ENCODE results near the gene TIMM21. TPM values are rescaled to one million over a fixed set of nuclear protein-coding genes. Genes with fewer than 3 reads are reported as not detected.

Gene TIMM21, protein sequence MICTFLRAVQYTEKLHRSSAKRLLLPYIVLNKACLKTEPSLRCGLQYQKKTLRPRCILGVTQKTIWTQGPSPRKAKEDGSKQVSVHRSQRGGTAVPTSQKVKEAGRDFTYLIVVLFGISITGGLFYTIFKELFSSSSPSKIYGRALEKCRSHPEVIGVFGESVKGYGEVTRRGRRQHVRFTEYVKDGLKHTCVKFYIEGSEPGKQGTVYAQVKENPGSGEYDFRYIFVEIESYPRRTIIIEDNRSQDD
- polyA plus RNA-seq (2011; rRNA removed) (21.2 and 49.4 TPM in 2 replicates), polyA minus RNA-seq (2011; rRNA and poly(A)+ RNA removed) (6.6 and 15.3 TPM in 2 replicates)

DNA sequence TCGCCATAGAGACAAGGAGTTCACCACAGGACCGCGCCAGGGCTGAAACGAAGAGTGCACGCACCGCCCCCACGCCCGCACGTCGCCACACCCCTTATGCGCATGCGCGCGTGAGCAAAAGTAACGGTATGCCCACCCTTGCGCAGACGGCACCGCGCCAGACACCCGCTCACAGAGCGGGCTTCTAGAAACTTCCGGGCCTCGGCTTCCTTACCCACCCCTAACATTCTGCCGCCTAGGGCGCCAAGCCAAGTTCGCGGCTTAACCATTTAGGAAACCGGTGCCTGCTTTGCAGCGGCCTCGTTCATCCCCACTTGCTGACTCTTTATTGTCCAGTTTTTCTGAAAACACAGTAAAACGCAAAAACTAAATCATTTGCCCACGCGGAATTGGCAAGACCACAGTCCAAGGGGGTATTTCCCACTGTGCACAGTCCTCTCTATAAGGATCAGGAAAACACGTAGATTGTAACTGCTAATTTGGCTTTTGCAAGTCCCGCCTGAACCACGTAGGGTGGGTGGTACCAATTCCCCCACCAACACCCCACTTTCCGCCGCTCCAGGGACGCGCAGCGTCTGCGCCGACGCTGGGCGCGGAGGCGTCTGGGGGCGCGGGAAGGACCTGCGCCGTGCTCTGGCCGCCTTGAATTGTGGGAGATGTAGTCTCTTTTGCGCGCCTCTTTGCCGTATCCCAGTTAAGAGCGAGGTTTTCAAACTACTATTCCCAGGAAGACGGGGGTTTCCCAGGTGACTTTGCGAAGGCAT, at the start of gene TIMM21, which contains the start of gene FBXO15:
Gene TIMM21 (plus strand): TSS at position 745 of the 764 bp plus-strand sequence. CDS start 286 bp downstream, outside the sequence.
Gene FBXO15 (minus strand): TSS at position 56 of the 764 bp plus-strand sequence. CDS start 49 bp downstream, at position 7.
- Histone ChIP-seq H3K36me3 (ENCODE audit: control insufficient read depth, insufficient read depth, low read length) (no peaks in the 10 kb centered on the region), H3K27me3 (ENCODE audit: control insufficient read depth, insufficient read depth, low read length) (no peaks in the 10 kb centered on the region), H3K4me3 (ENCODE audit: low read depth, low read length) (peak within 1 kb of the TSS; percentile 85)
- CTCF ChIA-PET: interaction anchor here (0.6 kb wide), 1 partner anchor 291 kb away, joined by 3 read pairs; no protein-coding TSS in a partner anchor
- TF ChIP-seq, protein P1, sequence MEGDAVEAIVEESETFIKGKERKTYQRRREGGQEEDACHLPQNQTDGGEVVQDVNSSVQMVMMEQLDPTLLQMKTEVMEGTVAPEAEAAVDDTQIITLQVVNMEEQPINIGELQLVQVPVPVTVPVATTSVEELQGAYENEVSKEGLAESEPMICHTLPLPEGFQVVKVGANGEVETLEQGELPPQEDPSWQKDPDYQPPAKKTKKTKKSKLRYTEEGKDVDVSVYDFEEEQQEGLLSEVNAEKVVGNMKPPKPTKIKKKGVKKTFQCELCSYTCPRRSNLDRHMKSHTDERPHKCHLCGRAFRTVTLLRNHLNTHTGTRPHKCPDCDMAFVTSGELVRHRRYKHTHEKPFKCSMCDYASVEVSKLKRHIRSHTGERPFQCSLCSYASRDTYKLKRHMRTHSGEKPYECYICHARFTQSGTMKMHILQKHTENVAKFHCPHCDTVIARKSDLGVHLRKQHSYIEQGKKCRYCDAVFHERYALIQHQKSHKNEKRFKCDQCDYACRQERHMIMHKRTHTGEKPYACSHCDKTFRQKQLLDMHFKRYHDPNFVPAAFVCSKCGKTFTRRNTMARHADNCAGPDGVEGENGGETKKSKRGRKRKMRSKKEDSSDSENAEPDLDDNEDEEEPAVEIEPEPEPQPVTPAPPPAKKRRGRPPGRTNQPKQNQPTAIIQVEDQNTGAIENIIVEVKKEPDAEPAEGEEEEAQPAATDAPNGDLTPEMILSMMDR (IDR thresholded peaks at IDR 0.05; ENCODE audit: insufficient read depth, low read depth, low read length): no peak
- POLR2A ChIA-PET: no interaction called here
- DNase-seq (ENCODE audit: low read depth): peak; percentile 90

DNA sequence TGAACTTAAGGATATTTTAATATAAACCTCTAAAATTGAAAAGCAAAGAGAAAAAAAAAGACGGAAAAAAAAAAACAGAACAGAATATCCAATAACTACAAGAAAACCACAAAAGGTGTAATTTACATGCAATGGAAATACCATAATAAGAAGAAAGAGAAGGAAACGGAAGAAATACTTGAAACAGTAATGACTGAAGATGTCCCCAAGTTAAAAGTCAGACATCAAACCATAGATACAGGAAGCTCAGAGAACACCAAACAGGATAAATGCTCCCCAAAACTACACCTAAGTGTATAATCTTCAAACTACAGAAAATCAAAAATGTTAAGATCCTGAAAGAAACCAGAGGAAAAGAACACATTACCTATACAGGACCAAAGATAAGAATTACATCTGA, 39.9 kb upstream of the TIMM21 start:
- Histone ChIP-seq H3K27me3 (ENCODE audit: control insufficient read depth, insufficient read depth, low read length) (no peaks in the 10 kb centered on the region), H3K4me3 (ENCODE audit: low read depth, low read length) (no peak overlapping the region), H3K36me3 (ENCODE audit: control insufficient read depth, insufficient read depth, low read length) (no peaks in the 10 kb centered on the region)
- ChIA-PET CTCF (no interaction called here), POLR2A (no interaction called here)
- DNase-seq (ENCODE audit: low read depth): no peak
- TF ChIP-seq, protein P1 (IDR thresholded peaks at IDR 0.05; ENCODE audit: insufficient read depth, low read depth, low read length): no peak

DNA sequence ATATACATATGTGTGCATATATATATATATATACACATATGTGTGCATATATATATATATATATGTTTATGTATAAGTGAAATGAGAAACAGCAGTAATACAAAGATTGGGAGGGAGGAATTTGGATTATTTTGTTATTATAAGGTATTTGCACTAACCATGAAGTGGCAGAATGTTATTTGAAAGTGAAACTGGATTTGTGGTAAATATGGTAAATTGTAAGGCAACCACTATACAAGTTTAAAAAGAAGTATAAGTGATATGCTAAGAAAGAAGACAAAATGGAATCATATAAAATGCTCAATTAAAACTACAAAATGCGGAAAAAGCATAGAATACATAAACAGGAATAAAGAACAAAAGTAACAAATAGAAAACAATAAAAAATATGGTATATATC, 38.2 kb upstream of the TIMM21 start:
- POLR2A ChIA-PET: no interaction called here
- no peak for DNase-seq (ENCODE audit: low read depth)
- CTCF ChIA-PET: no interaction called here
- Histone ChIP-seq H3K36me3 (ENCODE audit: control insufficient read depth, insufficient read depth, low read length) (no peaks in the 10 kb centered on the region), H3K27me3 (ENCODE audit: control insufficient read depth, insufficient read depth, low read length) (no peaks in the 10 kb centered on the region), H3K4me3 (ENCODE audit: low read depth, low read length) (no peak overlapping the region)
- TF ChIP-seq, protein P1 (IDR thresholded peaks at IDR 0.05; ENCODE audit: insufficient read depth, low read depth, low read length): no peak

DNA sequence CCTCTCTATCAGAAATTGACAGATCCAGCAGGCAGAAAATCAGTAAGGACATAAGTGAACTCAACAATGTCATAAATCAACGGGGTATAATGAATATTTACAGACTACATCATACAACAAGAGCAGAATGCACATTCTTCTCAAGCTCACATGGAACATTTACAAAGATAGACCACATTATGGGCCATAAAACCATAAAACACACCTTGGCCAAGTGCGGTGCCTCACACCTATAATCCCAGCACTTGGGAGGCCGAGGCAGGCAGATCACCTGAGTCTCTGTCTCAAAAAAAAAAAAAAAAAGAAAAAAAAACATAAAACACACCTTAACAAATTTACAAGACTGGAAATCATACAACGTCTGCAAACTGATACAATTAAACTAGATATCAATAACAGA, 37.3 kb upstream of the TIMM21 start:
- ChIA-PET CTCF (interaction anchor here (1.4 kb wide), 1 partner anchor 14 kb away, joined by 4 read pairs; no protein-coding TSS in a partner anchor), POLR2A (no interaction called here)
- no peak overlapping the region for H3K4me3 ChIP-seq (ENCODE audit: low read depth, low read length)
- H3K36me3 ChIP-seq (ENCODE audit: control insufficient read depth, insufficient read depth, low read length): no peaks in the 10 kb centered on the region
- TF ChIP-seq, protein P1 (IDR thresholded peaks at IDR 0.05; ENCODE audit: insufficient read depth, low read depth, low read length): no peak
- DNase-seq (ENCODE audit: low read depth): no peak
- H3K27me3 ChIP-seq (ENCODE audit: control insufficient read depth, insufficient read depth, low read length): no peaks in the 10 kb centered on the region

GRCh38 chr18:74113711-74114110, 34.6 kb upstream of the TIMM21 start:
- ChIA-PET CTCF (interaction anchor here (1.2 to 2.0 kb wide), 2 partner anchors 15 to 271 kb away, joined by 3 to 7 read pairs; no protein-coding TSS in a partner anchor), POLR2A (no interaction called here)
- TF ChIP-seq, protein P1 (IDR thresholded peaks at IDR 0.05; ENCODE audit: insufficient read depth, low read depth, low read length): no peak
- Histone ChIP-seq H3K36me3 (ENCODE audit: control insufficient read depth, insufficient read depth, low read length) (no peaks in the 10 kb centered on the region), H3K27me3 (ENCODE audit: control insufficient read depth, insufficient read depth, low read length) (no peaks in the 10 kb centered on the region), H3K4me3 (ENCODE audit: low read depth, low read length) (no peak overlapping the region)
- DNase-seq (ENCODE audit: low read depth): no peak

All from BJ (cell line).